Lower lobe of right lung (tissue), 2 donors: ENCODE measurements around the gene CCDC15. TPM values are rescaled to one million over a fixed set of nuclear protein-coding genes. Genes with fewer than 3 reads are reported as not detected.
A peak's percentile ranks its signal among the peaks of the same experiment; 100 is the strongest.

Source experiments
- ATAC-seq, 2 donors: fragments of 200-7000 bp; cut with Tn5 transposase; one replicate each; pipeline ENCODE4 v1.9.1; 2020 to 2022; ENCODE audit warnings: mild to moderate bottlenecking in 2 of 2, moderate library complexity in 2 of 2
- DNase-seq: peaks from one replicate; pipeline ENCODE4 v3.0.0-alpha.2; 2020
- H3K27ac ChIP-seq: fragments of 200-600 bp; one replicate; pipeline ENCODE4 v1.8.0; 2022
- H3K27me3 ChIP-seq: fragments of 200-600 bp; one replicate; pipeline ENCODE4 v1.8.0; 2022; ENCODE audit warnings: low read depth
- H3K36me3 ChIP-seq: fragments of 200-600 bp; one replicate; pipeline ENCODE4 v1.8.0; 2022; ENCODE audit warnings: mild to moderate bottlenecking
- H3K4me1 ChIP-seq: fragments of 200-600 bp; one replicate; pipeline ENCODE4 v1.8.0; 2022
- H3K4me3 ChIP-seq: fragments of 200-600 bp; one replicate; pipeline ENCODE4 v1.8.0; 2022; ENCODE audit warnings: mild to moderate bottlenecking
- H3K9me3 ChIP-seq: fragments of 200-600 bp; one replicate; pipeline ENCODE4 v1.8.0; 2022
- CTCF ChIP-seq: fragments of 200-600 bp; IDR thresholded peaks from one replicate; pipeline ENCODE4 v1.8.0; 2022; ENCODE audit warnings: antibody characterized with exemption, mild to moderate bottlenecking
- intact Hi-C: fragments of 100-400 bp; cut with DNase I; formaldehyde crosslinking; loops from one replicate; pipeline ENCODE4 v1.11.0; 2022
- total RNA-seq: library from RNA; stranded (reverse); fragmentation: NEBNext Ultra II Directional; extraction: Animal tissue kit (Norgen Biotek cat#: 25700); gene quantifications from one replicate; pipeline ENCODE4 v1.2.1, GENCODE V29; 2021
- donor health status: DM: no; HTN: yes; CAD: no; lungs with severe emphysema.

CCDC15 gene
- total RNA-seq, 1 donor from 2014 or later: 1.4 TPM

GRCh38 chr11:124970925-124971324, 16.9 kb downstream of the CCDC15 start:
- no peaks in the 10 kb centered on the region for H3K9me3 ChIP-seq
- no peak for DNase-seq
- H3K27ac ChIP-seq: no peak overlapping the region
- no peaks in the 10 kb centered on the region for H3K36me3 ChIP-seq
- H3K4me3 ChIP-seq: no peak overlapping the region
- no peaks in the 10 kb centered on the region for H3K27me3 ChIP-seq
- intact Hi-C loops: no loop called here
- no peak for TF ChIP-seq CTCF
- no peaks in the 10 kb centered on the region for H3K4me1 ChIP-seq
- peak; percentile 59 to 65 for ATAC-seq

DNA sequence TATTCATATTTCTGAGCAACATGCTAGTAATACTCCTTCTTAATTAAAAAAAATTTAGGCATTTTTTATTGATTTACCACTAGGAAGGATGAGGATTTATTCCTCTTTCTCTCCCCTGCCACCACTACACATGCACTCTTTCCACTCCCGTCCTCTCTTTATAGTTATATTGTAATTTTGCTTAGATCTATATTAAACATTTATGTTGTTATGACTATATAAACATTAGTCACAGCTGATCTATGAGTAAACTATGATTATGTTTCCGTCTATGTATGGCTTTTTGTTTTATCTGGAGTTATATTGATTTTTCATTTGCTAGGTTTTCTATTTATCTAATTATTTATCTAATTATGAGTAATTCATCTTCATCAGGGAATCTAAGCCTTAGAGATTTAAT, 17.8 kb downstream of the CCDC15 start:
- H3K9me3 ChIP-seq: no peaks in the 10 kb centered on the region
- TF ChIP-seq CTCF: no peak
- DNase-seq: no peak
- ATAC-seq: no peak
- H3K27me3 ChIP-seq: no peaks in the 10 kb centered on the region
- H3K4me3 ChIP-seq: no peak overlapping the region
- H3K27ac ChIP-seq: no peak overlapping the region
- H3K4me1 ChIP-seq: no peaks in the 10 kb centered on the region
- no peaks in the 10 kb centered on the region for H3K36me3 ChIP-seq
- intact Hi-C loops: no loop called here

DNA sequence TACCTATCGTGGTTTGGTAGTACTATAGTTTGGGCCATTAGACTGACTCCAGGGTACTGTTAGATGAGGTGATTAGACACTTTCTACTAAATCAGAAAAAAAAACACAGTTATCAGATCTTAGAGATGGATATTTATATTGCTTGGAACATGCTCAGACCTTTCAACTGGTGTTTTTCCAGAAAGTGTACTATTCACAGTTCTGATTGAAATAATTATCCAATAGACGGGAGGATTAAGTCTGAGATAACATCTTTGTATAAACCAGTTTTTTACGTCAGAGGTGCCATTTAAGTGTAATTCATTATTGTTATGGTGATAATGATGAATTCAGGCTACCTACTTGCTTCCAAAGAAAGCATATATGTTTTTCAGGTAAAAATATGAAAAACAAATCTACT, 22.5 kb downstream of the CCDC15 start:
- intact Hi-C loops: no loop called here
- TF ChIP-seq CTCF: no peak
- peaks cover 6% of the 10 kb centered on the region for H3K9me3 ChIP-seq
- no peaks in the 10 kb centered on the region for H3K27me3 ChIP-seq
- ATAC-seq (no peak), DNase-seq (no peak)
- H3K4me3 ChIP-seq: no peak overlapping the region
- H3K4me1 ChIP-seq: no peaks in the 10 kb centered on the region
- no peak overlapping the region for H3K27ac ChIP-seq
- H3K36me3 ChIP-seq: no peaks in the 10 kb centered on the region

DNA sequence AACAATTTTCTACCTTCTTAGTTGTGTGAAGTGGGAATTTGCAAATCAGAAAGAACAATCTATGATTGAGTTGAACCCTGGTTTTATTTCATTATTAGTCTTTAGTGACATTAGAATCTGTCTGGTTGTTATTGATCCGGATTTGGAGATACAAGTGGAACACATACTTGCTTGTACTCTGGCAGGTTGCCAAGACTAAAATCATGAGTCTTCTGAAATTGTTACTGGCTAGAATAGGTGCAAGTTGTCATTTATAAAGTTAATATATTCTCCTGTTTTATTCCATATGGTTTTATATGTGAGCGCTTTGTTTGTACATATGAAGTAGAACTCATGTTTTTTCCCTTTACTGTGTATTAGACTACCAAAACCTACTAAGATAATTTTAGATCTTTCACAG, 23.0 kb downstream of the CCDC15 start:
- DNase-seq (no peak), ATAC-seq (no peak)
- no peaks in the 10 kb centered on the region for H3K27me3 ChIP-seq
- H3K36me3 ChIP-seq: no peaks in the 10 kb centered on the region
- H3K4me1 ChIP-seq: no peaks in the 10 kb centered on the region
- no peak for TF ChIP-seq CTCF
- no peak overlapping the region for H3K27ac ChIP-seq
- intact Hi-C loops: no loop called here
- peaks cover 7% of the 10 kb centered on the region for H3K9me3 ChIP-seq
- H3K4me3 ChIP-seq: no peak overlapping the region

DNA sequence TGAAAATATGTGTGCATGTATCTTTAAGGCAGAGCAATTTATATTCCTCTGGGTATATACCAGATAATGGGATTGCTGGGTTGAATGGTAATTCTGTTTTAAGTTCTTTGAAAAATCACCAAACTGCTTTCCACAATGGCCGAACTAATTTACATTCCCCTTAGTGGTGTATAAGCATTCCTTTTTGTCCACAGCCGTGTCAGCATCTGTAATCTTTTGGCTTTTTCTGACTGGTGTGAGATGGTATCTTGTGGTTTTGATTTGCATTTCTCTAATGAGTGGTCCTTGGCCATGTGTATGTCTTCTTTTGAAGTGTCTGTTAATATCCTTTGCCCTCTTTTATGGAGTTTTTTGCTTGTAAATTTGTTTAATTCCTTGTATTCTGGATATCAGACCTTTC, 24.3 kb downstream of the CCDC15 start:
- ATAC-seq (no peak), DNase-seq (no peak)
- intact Hi-C loops: no loop called here
- H3K9me3 ChIP-seq: peaks cover 12% of the 10 kb centered on the region
- TF ChIP-seq CTCF: no peak
- H3K27me3 ChIP-seq: no peaks in the 10 kb centered on the region
- H3K36me3 ChIP-seq: no peaks in the 10 kb centered on the region
- H3K4me1 ChIP-seq: no peaks in the 10 kb centered on the region
- no peak overlapping the region for H3K27ac ChIP-seq
- H3K4me3 ChIP-seq: no peak overlapping the region

DNA sequence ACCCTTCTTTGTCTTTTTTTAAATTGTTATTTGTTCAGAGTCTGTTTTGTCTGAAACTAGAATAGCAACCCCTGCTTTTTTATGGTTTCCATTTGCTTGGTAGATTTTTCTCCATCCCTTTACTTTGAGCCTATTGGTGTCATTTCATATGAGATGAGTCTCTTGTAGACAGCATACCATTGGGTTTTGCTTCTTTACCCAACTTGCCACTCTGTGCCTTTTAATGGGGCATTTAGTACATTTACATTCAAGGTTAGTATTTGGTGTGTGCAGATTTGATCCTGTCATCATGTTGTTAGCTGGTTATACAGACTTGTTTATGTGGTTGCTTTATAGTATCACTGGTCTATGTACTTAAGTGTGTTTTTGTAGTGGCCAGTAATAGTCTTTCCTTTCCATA, 28.0 kb downstream of the CCDC15 start:
- intact Hi-C loops: no loop called here
- DNase-seq: no peak
- Histone ChIP-seq H3K4me3 (no peak overlapping the region), H3K27ac (no peak overlapping the region), H3K36me3 (no peaks in the 10 kb centered on the region), H3K4me1 (no peaks in the 10 kb centered on the region), H3K27me3 (no peaks in the 10 kb centered on the region), H3K9me3 (peaks cover 12% of the 10 kb centered on the region)
- TF ChIP-seq CTCF: no peak
- no peak for ATAC-seq
